Adipocyte (in vitro differentiated cells): ENCODE data around the gene BCL2L11.
A peak's percentile ranks its signal among the peaks of the same experiment; 100 is the strongest.

Experiments used
- DNase-seq: peaks from one replicate; pipeline ENCODE4 v3.0.0-alpha.2; 2015; ENCODE audit warnings: low read depth
- H3K27me3 ChIP-seq: replicated peaks from 2 replicates; pipeline ENCODE4 v1.7.0; 2013; ENCODE audit warnings: mild to moderate bottlenecking, low read length, moderate library complexity; ENCODE audit not compliant: control insufficient read depth, insufficient read depth
- H3K36me3 ChIP-seq: 2 replicates; pipeline ENCODE4 v1.7.0; 2013; ENCODE audit warnings: low read length, mild to moderate bottlenecking, moderate library complexity; ENCODE audit not compliant: control insufficient read depth, insufficient read depth, severe bottlenecking
- H3K4me1 ChIP-seq: 2 replicates; pipeline ENCODE4 v1.7.0; 2013; ENCODE audit warnings: mild to moderate bottlenecking, low read length, moderate library complexity; ENCODE audit not compliant: control insufficient read depth, insufficient read depth
- H3K4me3 ChIP-seq: 2 replicates; pipeline ENCODE4 v1.7.0; 2013; ENCODE audit warnings: mild to moderate bottlenecking, low read length, moderate library complexity
- H3K9ac ChIP-seq: 2 replicates; pipeline ENCODE4 v1.7.0; 2013; ENCODE audit warnings: mild to moderate bottlenecking, low read length, moderate library complexity
- H3K9me3 ChIP-seq: 2 replicates; pipeline ENCODE4 v1.7.0; 2013; ENCODE audit warnings: mild to moderate bottlenecking, low read length, moderate library complexity; ENCODE audit not compliant: control insufficient read depth

The BCL2L11 gene

DNA sequence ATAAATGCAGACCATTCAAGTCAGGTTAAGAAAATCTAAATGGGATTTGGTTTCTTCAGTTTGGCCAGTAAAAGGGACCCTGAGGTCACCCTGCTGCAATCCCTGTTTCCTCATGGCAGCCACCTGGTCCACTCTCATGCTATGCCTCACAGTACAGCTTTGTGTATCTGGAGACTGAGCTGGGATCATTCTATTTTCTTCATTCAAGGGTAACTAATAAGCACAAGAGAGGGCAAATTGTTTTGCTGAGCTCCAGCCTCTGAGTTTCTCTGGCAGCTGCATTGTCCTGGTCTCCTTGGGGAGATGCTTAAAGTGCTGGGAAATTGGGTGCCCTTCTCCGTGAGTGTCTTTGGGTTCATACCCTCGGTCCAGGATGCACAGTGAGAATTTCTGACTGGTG is 18.5 kb upstream of the BCL2L11 start:
- H3K9ac ChIP-seq = no peak overlapping the region
- no peaks in the 10 kb centered on the region for H3K36me3 ChIP-seq
- H3K9me3 ChIP-seq = no peaks in the 10 kb centered on the region
- DNase-seq = no peak
- no peak overlapping the region for H3K4me3 ChIP-seq
- H3K27me3 ChIP-seq = peaks cover 12% of the 10 kb centered on the region
- no peaks in the 10 kb centered on the region for H3K4me1 ChIP-seq

DNA sequence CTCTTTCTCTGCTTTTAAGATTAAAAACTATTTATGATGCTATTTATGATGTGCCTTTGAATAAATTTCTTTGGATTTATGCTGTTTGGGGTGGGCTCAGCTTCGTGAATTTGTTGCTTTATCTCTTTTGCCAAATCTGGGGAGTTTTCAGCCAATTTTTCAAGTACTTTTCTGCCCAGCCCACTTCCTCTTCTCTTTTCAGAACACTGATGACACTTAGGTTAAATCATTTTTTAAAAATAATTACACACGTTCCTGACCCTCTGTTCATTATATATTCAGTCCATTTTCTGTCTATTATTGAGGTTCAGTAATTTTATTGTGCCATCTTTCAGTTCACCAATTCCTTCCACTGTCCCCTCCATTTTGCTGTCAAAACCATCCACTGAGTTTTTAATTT is 14.8 kb upstream of the BCL2L11 start:
- H3K4me3 ChIP-seq = no peak overlapping the region

DNA sequence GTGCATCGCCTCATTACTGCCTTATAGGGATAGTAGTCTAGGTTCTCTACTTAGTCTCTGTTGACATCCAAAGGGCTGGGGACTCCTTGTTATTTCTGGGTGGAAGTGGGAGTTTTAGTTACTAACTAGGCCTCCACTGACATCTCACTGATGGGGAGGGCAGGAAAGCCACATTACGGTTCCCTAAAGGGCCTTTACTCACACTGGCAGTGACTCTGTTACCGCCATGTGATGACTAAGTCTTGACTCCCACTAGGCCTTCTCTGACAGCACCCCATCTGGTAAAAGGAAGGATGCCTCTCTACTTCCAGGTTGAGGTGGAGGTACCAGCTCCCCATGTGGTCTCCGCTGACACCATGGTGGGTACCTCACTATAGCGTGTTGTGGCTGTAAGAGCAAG is 14.0 kb upstream of the BCL2L11 start:
- Histone ChIP-seq H3K36me3 (no peaks in the 10 kb centered on the region), H3K27me3 (peaks cover 11% of the 10 kb centered on the region), H3K9me3 (no peaks in the 10 kb centered on the region), H3K9ac (no peak overlapping the region), H3K4me3 (no peak overlapping the region), H3K4me1 (no peaks in the 10 kb centered on the region)
- no peak for DNase-seq

More for the DNA sequence above, 14.8 kb upstream of the BCL2L11 start:
- H3K4me1 ChIP-seq = no peaks in the 10 kb centered on the region
- peaks cover 11% of the 10 kb centered on the region for H3K27me3 ChIP-seq
- H3K36me3 ChIP-seq = no peaks in the 10 kb centered on the region
- no peak overlapping the region for H3K9ac ChIP-seq
- DNase-seq = no peak
- no peaks in the 10 kb centered on the region for H3K9me3 ChIP-seq

DNA sequence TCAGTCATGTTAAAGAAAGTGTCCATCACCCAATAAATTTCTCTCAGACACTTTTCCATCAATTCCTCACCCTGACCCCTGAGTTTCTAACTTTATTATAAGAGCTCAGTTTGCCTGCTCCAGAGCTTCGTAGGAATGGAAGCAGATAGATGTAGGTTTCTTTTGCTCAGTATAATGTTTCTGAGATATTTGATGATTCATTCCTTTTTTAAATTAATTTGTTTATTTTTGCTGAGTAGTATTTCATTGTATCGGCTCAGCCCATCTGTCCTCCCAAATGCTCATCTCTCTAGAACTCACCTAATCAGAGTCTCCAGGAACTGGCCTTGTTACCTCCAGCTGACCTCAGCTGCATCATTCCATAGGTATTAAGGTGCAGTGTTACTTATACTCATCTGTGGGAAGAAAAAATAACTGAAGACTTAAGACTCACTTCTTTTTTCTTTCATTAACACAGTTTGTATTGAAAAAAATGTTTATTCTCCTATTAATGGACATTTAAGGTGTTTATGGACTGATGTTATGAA is 11.9 kb upstream of the BCL2L11 start:
- H3K4me3 ChIP-seq = no peak overlapping the region
- H3K36me3 ChIP-seq = no peaks in the 10 kb centered on the region
- H3K9me3 ChIP-seq = no peaks in the 10 kb centered on the region
- no peaks in the 10 kb centered on the region for H3K4me1 ChIP-seq
- peaks cover 25% of the 10 kb centered on the region for H3K27me3 ChIP-seq
- H3K9ac ChIP-seq = no peak overlapping the region
- DNase-seq = no peak

DNA sequence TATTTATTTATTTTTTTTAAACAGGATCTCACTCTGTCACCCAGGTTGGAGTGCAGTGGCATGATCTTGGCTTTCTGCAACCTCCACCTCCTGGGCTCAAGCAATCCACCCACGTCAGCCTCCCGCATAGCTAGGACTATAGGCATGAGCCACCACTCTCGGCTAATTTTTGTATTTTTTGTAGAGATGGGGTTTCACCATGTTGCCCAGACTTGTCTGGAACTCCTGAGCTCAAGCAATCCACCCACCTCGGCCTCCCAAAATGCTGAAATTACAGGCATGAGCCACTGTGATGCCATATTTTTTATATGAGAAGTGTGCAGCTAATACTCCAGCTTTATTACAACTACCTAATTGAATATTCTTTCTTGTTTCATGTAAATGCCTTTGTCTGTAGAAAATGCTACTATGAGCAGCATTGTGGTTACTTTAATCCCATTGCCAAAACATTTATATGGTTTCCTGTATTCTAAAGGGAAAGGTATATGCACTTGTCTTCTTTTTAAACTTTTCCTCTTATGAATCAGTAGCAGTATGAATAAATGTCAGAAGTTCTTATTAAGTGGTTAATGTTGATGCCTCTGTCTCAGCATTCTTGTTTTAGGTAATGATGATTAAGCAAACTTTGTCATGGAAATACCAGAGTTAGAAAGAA is 9.5 kb upstream of the BCL2L11 start:
- Histone ChIP-seq H3K36me3 (no peaks in the 10 kb centered on the region), H3K9me3 (no peaks in the 10 kb centered on the region), H3K4me3 (no peak overlapping the region), H3K4me1 (no peaks in the 10 kb centered on the region), H3K27me3 (peaks cover 31% of the 10 kb centered on the region), H3K9ac (no peak overlapping the region)
- DNase-seq = no peak

DNA sequence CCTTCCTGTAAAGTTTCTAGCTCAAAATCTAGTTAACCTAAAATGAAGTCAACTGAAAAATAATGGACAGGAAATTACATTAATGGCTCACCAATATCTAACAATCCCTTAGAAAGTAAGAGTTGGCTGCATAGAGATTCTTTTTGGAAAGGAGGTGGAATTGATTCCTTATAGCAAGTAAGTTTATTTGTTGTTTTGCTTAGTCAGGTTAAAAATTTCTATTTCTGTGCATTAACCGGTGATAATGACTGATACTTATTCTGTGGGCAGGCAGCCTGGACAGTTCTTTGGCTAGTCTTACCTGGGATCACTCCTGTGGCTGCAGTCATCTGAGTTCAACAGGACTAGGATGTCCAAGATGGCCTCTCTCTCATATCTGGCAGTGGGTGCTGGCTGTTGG is 6.9 kb upstream of the BCL2L11 start:
- H3K36me3 ChIP-seq = no peaks in the 10 kb centered on the region
- no peak for DNase-seq
- peaks cover 4% of the 10 kb centered on the region for H3K4me1 ChIP-seq
- no peak overlapping the region for H3K9ac ChIP-seq
- no peak overlapping the region for H3K4me3 ChIP-seq
- no peaks in the 10 kb centered on the region for H3K9me3 ChIP-seq
- peaks cover 31% of the 10 kb centered on the region for H3K27me3 ChIP-seq

DNA sequence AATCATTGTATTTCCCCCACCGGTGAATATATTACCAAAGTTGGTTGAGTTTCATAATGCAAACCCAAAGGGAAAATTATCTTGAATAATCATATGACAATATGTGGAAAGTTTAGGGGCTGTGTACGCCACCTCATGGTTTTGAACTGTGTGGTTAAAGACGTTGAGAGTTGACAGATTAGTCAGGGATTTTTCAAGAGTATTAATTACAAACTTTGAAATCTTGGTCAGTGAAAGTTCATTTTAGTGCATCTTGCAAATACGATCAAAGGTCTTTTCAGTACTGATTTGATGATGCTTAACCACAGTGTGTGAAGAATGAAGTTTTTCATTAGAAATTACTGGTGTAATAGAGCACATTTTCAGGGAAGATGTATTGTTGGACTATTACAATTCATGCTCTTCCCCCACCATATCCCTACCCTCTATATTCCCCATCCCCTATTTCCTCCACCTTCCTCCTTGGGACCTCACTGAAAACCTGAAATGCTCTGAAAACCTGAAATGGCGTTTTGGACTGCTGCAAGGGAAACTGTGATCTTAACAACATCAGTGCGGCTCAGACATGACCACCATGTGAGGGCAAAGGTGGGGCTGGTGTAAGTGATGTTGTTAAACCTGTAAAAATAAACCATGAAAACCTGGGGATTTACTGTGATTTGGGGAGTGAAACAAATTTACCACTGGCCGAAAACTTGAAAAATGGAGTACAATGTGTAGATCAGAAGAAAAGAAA is 4.5 kb upstream of the BCL2L11 start:
- no peak for DNase-seq
- H3K27me3 ChIP-seq = peaks cover 23% of the 10 kb centered on the region

DNA sequence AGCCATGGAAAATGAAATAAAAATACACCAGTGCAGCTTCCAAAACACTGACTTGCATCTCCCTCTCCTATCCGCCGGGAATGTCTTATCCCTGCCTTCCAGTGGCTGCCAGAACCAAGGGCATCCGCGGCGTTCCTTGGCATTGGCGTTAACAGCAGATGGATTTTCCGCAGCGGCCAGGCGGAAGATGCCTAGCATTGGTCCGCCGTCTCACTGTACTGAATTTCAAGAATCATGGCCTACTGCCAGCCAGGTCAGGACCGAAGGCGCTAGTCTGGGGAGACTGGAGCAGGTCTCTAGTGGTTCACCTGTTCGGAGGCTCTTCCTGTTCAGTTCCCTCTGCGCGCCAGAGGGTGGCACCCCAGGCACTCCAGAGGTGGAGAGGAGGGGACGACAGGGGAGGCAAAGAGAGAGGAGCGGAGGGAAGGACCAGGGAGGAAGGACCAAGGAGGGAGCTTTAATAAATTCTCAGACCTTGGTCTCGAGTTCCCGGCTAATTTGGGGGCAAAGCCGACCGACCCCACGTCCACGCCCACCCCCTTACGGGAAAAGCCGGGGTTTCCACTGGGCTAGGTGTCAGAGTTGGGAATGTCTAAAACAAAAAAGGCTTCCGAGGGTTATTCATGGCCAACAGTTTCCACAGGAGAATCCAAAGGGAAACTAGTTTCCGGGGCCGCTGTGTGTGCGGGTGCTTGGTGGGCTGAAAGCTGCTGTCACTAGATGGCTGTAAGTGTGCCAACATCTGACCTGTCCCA is 3.7 kb upstream of the BCL2L11 start:
- peaks cover 23% of the 10 kb centered on the region for H3K27me3 ChIP-seq
- H3K4me3 ChIP-seq = peak overlapping the region; percentile 72

More for the DNA sequence above, 4.5 kb upstream of the BCL2L11 start:
- Histone ChIP-seq H3K36me3 (no peaks in the 10 kb centered on the region), H3K9ac (no peak overlapping the region), H3K4me1 (peaks cover 6% of the 10 kb centered on the region), H3K4me3 (no peak overlapping the region), H3K9me3 (peaks cover 4% of the 10 kb centered on the region)

DNA sequence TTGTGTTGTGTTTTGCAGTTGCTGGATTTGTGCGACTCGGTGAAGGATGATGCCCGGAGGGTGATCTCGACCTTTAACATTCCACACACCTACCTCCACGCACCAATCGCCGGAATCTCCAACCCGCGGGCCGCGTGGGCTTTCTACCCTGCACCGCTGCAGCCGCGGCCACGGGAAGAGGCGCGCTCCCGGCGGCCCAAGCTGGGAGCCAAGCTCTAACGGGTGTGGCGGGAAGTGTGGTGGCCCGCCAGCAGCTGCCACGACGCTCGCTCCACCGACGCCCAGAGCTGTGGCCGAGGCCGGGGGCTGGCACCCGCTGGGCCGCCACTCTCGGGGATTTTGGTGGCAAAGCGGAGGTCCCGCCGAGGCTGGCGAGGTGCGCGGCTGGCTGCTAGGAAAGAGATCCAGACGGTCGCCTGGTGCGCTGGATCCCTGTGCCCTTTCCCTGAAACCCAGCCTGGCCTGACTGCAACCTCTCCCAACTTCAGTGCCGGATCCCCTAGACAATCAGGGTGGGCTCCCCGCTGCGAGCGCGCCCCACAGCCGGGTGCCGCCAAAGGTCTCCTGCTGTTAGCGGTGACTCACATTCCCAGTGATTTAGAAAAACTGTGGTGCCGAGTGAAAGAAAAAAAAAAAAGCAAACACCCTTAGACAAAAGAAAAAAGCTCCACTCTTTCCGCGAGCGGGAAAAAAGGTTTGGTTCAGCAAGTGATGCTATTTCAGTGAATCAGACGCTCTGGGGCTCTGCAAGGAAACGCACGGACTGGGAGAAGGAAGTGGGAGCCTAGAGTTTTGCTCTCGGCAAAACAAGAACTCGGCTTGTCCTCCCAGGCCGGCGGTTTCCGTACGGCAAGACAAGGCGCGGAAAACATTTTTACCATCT is 2.9 kb upstream of the BCL2L11 start:
- Histone ChIP-seq H3K4me3 (peak overlapping the region; percentile 72), H3K27me3 (peaks cover 15% of the 10 kb centered on the region), H3K4me1 (peaks cover 12% of the 10 kb centered on the region), H3K9ac (peak overlapping the region; percentile 15), H3K36me3 (no peaks in the 10 kb centered on the region), H3K9me3 (peaks cover 4% of the 10 kb centered on the region)
- peak; percentile 60 for DNase-seq

More for the DNA sequence above, 3.7 kb upstream of the BCL2L11 start:
- no peaks in the 10 kb centered on the region for H3K36me3 ChIP-seq
- peaks cover 4% of the 10 kb centered on the region for H3K9me3 ChIP-seq
- DNase-seq = peak; percentile 91
- peaks cover 11% of the 10 kb centered on the region for H3K4me1 ChIP-seq
- no peak overlapping the region for H3K9ac ChIP-seq

DNA sequence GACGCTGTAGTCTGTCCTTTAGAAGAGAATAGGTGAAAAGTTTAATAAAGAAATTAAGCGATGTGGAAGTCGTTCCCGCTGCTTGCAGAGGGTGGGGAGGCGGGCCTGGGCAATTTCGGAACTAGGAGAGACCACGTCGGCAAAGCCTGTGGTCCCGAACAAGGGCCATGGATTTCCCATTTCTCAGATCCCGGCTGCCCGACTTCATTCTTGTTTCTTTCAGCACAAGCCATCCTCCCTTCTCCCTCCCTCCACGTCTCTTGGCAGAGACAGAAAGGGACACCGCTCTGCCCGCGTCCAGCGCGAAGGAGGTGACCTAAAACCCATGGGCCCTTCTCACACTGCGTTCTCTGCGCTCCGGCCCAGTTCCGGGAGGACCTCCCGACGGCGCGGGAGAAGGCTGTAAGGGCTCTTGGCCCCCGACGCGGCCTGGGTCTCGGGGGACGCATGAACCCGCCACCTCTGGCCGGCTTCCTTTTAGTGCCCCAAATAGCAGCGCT is 2.2 kb upstream of the BCL2L11 start:
- peak overlapping the region; percentile 72 for H3K4me3 ChIP-seq
- H3K4me1 ChIP-seq = peaks cover 12% of the 10 kb centered on the region
- peaks cover 8% of the 10 kb centered on the region for H3K27me3 ChIP-seq
- H3K9me3 ChIP-seq = peaks cover 4% of the 10 kb centered on the region
- no peak for DNase-seq
- no peak overlapping the region for H3K9ac ChIP-seq
- no peaks in the 10 kb centered on the region for H3K36me3 ChIP-seq
